ENCODE results near the gene GPR18. TPM values are rescaled to one million over a fixed set of nuclear protein-coding genes. Genes with fewer than 3 reads are reported as not detected.

GPR18 gene
- total and polyA plus RNA-seq, 9 of the 15 experiments (the other 6 are each of a cell fraction or from before 2014, with no cell fraction given): 0.75 TPM; not detected in 8

DNA sequence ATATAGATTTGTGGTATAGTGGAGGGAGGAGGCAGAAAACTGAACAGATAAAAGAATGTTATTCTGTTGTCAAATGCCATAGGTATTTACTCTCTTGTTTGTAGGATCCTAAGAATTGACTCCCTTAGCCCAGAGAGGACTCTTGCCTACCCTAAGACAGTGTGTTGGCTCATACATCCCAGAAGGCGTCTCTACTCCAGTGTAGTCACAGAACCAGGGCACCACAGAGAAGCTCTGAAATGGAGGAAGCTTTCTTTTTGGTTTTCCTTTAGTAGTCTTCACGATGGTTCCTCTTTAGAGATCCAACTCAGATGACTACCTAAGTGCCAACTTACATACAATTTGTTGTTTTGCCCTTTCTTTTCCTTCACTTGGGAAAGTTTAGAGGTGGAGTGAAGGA is 35.0 kb upstream of the GPR18 start:
- H4K20me1 ChIP-seq (replicated peaks; ENCODE audit: control insufficient read depth, insufficient read depth, low read length): no peaks in the 10 kb centered on the region
- peaks cover 5% of the 10 kb centered on the region; the same call in 1 of the 3 replicates for H3K79me2 ChIP-seq (ENCODE audit: control insufficient read depth, insufficient read depth, low read length)
- DNase-seq (ENCODE audit: extremely low read depth in 1 of 4, low spot score in 3 of 4): no peak
- BruUV-seq (replicated peaks): no TSS peak
- intact Hi-C loops (cut with micrococcal nuclease) (no loop called here), in situ Hi-C loops (cut with MboI) (no loop called here)
- no peak overlapping the region for H2AFZ ChIP-seq (ENCODE audit: low read depth, low read length)
- ChIA-PET CTCF (ENCODE audit: low intra/inter-chr PET ratio) (no interaction called here), POLR2A (interaction anchor here (0.6 to 1.4 kb wide), 3 partner anchors 9 to 14 kb away, joined by 3 to 5 read pairs (median 4); partner anchors contain the start of gene GPR183)
- peaks cover 14% of the 10 kb centered on the region for H3K36me3 ChIP-seq (ENCODE audit: control insufficient read depth, insufficient read depth, low read length)
- no peaks in the 10 kb centered on the region for H3K4me1 ChIP-seq (replicated peaks in 1 of 2; ENCODE audit: control insufficient read depth in 2 of 2, insufficient read depth in 2 of 2, low read length in 2 of 2)
- no peak overlapping the region for H3K4me2 ChIP-seq (ENCODE audit: insufficient read depth, low read length)
- no peak for FAIRE-seq
- H3K9ac ChIP-seq (ENCODE audit: insufficient read depth in 1 of 2, low read depth in 2 of 2, low read length in 2 of 2): no peak overlapping the region
- no peak for ATAC-seq
- WGBS (ENCODE audit: insufficient coverage, low coverage, missing lambda C conversion rate): 91% methylated on average over 1 of the region's 2 CpGs
- no peak overlapping the region for H3K4me3 ChIP-seq
- H3K27me3 ChIP-seq (ENCODE audit: control insufficient read depth in 2 of 2, insufficient read depth in 2 of 2, low read length in 2 of 2): no peaks in the 10 kb centered on the region
- H3K27ac ChIP-seq (ENCODE audit: extremely low read depth, low read depth, low read length): no peak overlapping the region
- TF ChIP-seq TBL1XR1 (IDR thresholded peaks at IDR 0.05; ENCODE audit: low read length in 2 of 2): no peak
- TF ChIP-seq CC2D1A (IDR thresholded peaks at IDR 0.05): no peak
- no peak for TF ChIP-seq RAD21 (CRISPR knock-in tag; conservative IDR thresholded peaks at IDR 0.05 in 1 of 2, IDR thresholded peaks at IDR 0.05 in 1 of 2)
- no peak for TF ChIP-seq NRF1 (conservative IDR thresholded peaks at IDR 0.05 in 1 of 2, IDR thresholded peaks at IDR 0.05 in 1 of 2)
- no peak for TF ChIP-seq KLF13 (tag; IDR thresholded peaks at IDR 0.05; ENCODE audit: borderline replicate concordance, low read depth)
- TF ChIP-seq BRD9 (IDR thresholded peaks at IDR 0.05; ENCODE audit: low read depth, partially characterized antibody): no peak
- no peaks in the 10 kb centered on the region for H3K9me1 ChIP-seq (ENCODE audit: control insufficient read depth, insufficient read depth, low read length)
- H3K9me3 ChIP-seq (replicated peaks; ENCODE audit: control insufficient read depth, insufficient read depth, low read depth, low read length): no peaks in the 10 kb centered on the region

DNA sequence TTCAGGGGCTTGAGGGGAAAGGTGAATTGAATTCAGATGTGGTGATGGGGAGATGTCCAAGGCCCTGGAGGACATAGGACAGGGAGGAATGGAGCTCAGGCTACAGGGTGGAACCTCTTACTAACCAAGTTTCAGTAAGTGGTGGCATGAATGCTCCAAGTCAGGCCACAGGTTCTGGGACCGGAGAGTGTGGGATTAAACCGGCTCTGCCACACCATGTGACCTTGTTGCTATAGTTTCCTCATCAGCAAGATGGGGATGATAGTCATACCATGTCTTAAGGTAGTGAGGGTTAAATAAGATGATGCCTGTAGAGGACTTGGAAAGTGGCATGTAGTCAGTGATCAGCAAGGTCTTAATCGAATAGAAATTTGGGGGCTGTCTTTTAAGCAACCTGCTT is 32.7 kb upstream of the GPR18 start:
- FAIRE-seq (no peak), DNase-seq (ENCODE audit: extremely low read depth in 1 of 4, low spot score in 3 of 4) (no peak), ATAC-seq (peak; percentile 37; the same call in 1 of the 3 replicates)
- in situ Hi-C loops (cut with MboI): no loop called here
- Histone ChIP-seq H3K27ac (ENCODE audit: extremely low read depth, low read depth, low read length) (no peak overlapping the region), H3K9me1 (ENCODE audit: control insufficient read depth, insufficient read depth, low read length) (no peaks in the 10 kb centered on the region), H3K27me3 (ENCODE audit: control insufficient read depth in 2 of 2, insufficient read depth in 2 of 2, low read length in 2 of 2) (no peaks in the 10 kb centered on the region), H3K9me3 (replicated peaks; ENCODE audit: control insufficient read depth, insufficient read depth, low read depth, low read length) (no peaks in the 10 kb centered on the region), H3K4me1 (replicated peaks in 1 of 2; ENCODE audit: control insufficient read depth in 2 of 2, insufficient read depth in 2 of 2, low read length in 2 of 2) (no peaks in the 10 kb centered on the region; a peak in 1 of 5 replicates), H3K4me3 (no peak overlapping the region), H3K79me2 (ENCODE audit: control insufficient read depth, insufficient read depth, low read length) (peaks cover 5% of the 10 kb centered on the region; the same call in 1 of the 3 replicates), H2AFZ (ENCODE audit: low read depth, low read length) (no peak overlapping the region), H4K20me1 (replicated peaks; ENCODE audit: control insufficient read depth, insufficient read depth, low read length) (no peaks in the 10 kb centered on the region), H3K4me2 (ENCODE audit: insufficient read depth, low read length) (no peak overlapping the region), H3K9ac (ENCODE audit: insufficient read depth in 1 of 2, low read depth in 2 of 2, low read length in 2 of 2) (no peak overlapping the region), H3K36me3 (ENCODE audit: control insufficient read depth, insufficient read depth, low read length) (peaks cover 20% of the 10 kb centered on the region)
- ChIA-PET CTCF (ENCODE audit: low intra/inter-chr PET ratio) (interaction anchor here (0.5 kb wide), 1 partner anchor 1310 kb away, joined by 4 read pairs; no protein-coding TSS in a partner anchor), POLR2A (no interaction called here)
- 62% methylated on average over 3 of the region's 3 CpGs for WGBS (ENCODE audit: insufficient coverage, low coverage, missing lambda C conversion rate)
- intact Hi-C loops (cut with micrococcal nuclease): no loop called here
- BruUV-seq (replicated peaks): no TSS peak
- TF ChIP-seq NCOA4 (IDR thresholded peaks at IDR 0.05; ENCODE audit: partially characterized antibody) (no peak), RFX1 (IDR thresholded peaks at IDR 0.05) (peak; percentile 60; the same call in 1 of the 2 replicates), SRF (CRISPR knock-in tag; IDR thresholded peaks at IDR 0.05) (no peak), MTA3 (IDR thresholded peaks at IDR 0.05; ENCODE audit: borderline replicate concordance) (no peak), RAD21 (CRISPR knock-in tag; conservative IDR thresholded peaks at IDR 0.05 in 1 of 2, IDR thresholded peaks at IDR 0.05 in 1 of 2) (no peak)
- TF ChIP-seq, protein P1, sequence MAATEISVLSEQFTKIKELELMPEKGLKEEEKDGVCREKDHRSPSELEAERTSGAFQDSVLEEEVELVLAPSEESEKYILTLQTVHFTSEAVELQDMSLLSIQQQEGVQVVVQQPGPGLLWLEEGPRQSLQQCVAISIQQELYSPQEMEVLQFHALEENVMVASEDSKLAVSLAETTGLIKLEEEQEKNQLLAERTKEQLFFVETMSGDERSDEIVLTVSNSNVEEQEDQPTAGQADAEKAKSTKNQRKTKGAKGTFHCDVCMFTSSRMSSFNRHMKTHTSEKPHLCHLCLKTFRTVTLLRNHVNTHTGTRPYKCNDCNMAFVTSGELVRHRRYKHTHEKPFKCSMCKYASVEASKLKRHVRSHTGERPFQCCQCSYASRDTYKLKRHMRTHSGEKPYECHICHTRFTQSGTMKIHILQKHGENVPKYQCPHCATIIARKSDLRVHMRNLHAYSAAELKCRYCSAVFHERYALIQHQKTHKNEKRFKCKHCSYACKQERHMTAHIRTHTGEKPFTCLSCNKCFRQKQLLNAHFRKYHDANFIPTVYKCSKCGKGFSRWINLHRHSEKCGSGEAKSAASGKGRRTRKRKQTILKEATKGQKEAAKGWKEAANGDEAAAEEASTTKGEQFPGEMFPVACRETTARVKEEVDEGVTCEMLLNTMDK (IDR thresholded peaks at IDR 0.05; ENCODE audit: borderline replicate concordance, insufficient read depth, low read depth, low read length, poor library complexity, severe bottlenecking): no peak
